ENCODE measurements around the gene OPCML.

Gene OPCML

GRCh38 chr11:133038850-133039249 is 493.5 kb downstream of the OPCML start:
- no peaks in the 10 kb centered on the region for H3K27me3 ChIP-seq (replicated peaks; ENCODE audit: insufficient read depth, low read length)

GRCh38 chr11:133034929-133035328 is 497.4 kb downstream of the OPCML start:
- no peaks in the 10 kb centered on the region for H3K36me3 ChIP-seq (replicated peaks; ENCODE audit: insufficient read depth, low read length)
- H3F3A ChIP-seq (ENCODE audit: insufficient read depth, low read length) = no peaks in the 10 kb centered on the region
- TF ChIP-seq EZH2phosphoT487 (IDR thresholded peaks at IDR 0.05; ENCODE audit: low read length) (no peak), CTCF (IDR thresholded peaks at IDR 0.05; ENCODE audit: low read length) (no peak), EZH2 (optimal IDR thresholded peaks at IDR 0.05; ENCODE audit: low read depth, low read length) (no peak)
- H3K9ac ChIP-seq (ENCODE audit: low read length) = no peak overlapping the region
- H2AFZ ChIP-seq (ENCODE audit: low read length) = no peak overlapping the region
- H3K79me2 ChIP-seq (ENCODE audit: low read length) = no peaks in the 10 kb centered on the region
- H4K20me1 ChIP-seq (ENCODE audit: insufficient read depth, low read length) = no peaks in the 10 kb centered on the region
- H3K4me2 ChIP-seq (ENCODE audit: low read depth, low read length) = no peak overlapping the region
- H3K9me3 ChIP-seq (replicated peaks; ENCODE audit: insufficient read depth, low read length) = no peaks in the 10 kb centered on the region
- DNase-seq = no peak
- H3K4me1 ChIP-seq (ENCODE audit: low read length) = no peaks in the 10 kb centered on the region
- H3K27ac ChIP-seq (ENCODE audit: low read length) = no peak overlapping the region
- no peaks in the 10 kb centered on the region for H3K9me2 ChIP-seq (replicated peaks; ENCODE audit: insufficient read depth, low read length)
- no peak overlapping the region for H3K4me3 ChIP-seq (ENCODE audit: low read length)
- H3K27me3 ChIP-seq (replicated peaks; ENCODE audit: insufficient read depth, low read length) = no peaks in the 10 kb centered on the region

More at GRCh38 chr11:133038850-133039249, 493.5 kb downstream of the OPCML start:
- Histone ChIP-seq H3K9ac (ENCODE audit: low read length) (no peak overlapping the region), H3K9me3 (replicated peaks; ENCODE audit: insufficient read depth, low read length) (no peaks in the 10 kb centered on the region), H3K4me1 (ENCODE audit: low read length) (no peaks in the 10 kb centered on the region), H3K4me2 (ENCODE audit: low read depth, low read length) (no peak overlapping the region), H2AFZ (ENCODE audit: low read length) (no peak overlapping the region), H3K79me2 (ENCODE audit: low read length) (no peaks in the 10 kb centered on the region), H4K20me1 (ENCODE audit: insufficient read depth, low read length) (no peaks in the 10 kb centered on the region), H3K9me2 (replicated peaks; ENCODE audit: insufficient read depth, low read length) (no peaks in the 10 kb centered on the region), H3F3A (ENCODE audit: insufficient read depth, low read length) (no peaks in the 10 kb centered on the region), H3K27ac (ENCODE audit: low read length) (no peak overlapping the region), H3K36me3 (replicated peaks; ENCODE audit: insufficient read depth, low read length) (no peaks in the 10 kb centered on the region), H3K4me3 (ENCODE audit: low read length) (no peak overlapping the region)
- DNase-seq = peak; percentile 28
- TF ChIP-seq EZH2 (optimal IDR thresholded peaks at IDR 0.05; ENCODE audit: low read depth, low read length) = no peak
- no peak for TF ChIP-seq EZH2phosphoT487 (IDR thresholded peaks at IDR 0.05; ENCODE audit: low read length)
- no peak for TF ChIP-seq CTCF (IDR thresholded peaks at IDR 0.05; ENCODE audit: low read length)

GRCh38 chr11:133029107-133029506 is 503.2 kb downstream of the OPCML start:
- no peaks in the 10 kb centered on the region for H3K9me3 ChIP-seq (replicated peaks; ENCODE audit: insufficient read depth, low read length)
- DNase-seq = no peak
- H3K4me3 ChIP-seq (ENCODE audit: low read length) = no peak overlapping the region
- no peak overlapping the region for H3K27ac ChIP-seq (ENCODE audit: low read length)
- no peaks in the 10 kb centered on the region for H3K4me1 ChIP-seq (ENCODE audit: low read length)
- no peak overlapping the region for H2AFZ ChIP-seq (ENCODE audit: low read length)
- H3K36me3 ChIP-seq (replicated peaks; ENCODE audit: insufficient read depth, low read length) = no peaks in the 10 kb centered on the region
- no peaks in the 10 kb centered on the region for H3K79me2 ChIP-seq (ENCODE audit: low read length)
- H3K9ac ChIP-seq (ENCODE audit: low read length) = no peak overlapping the region
- no peaks in the 10 kb centered on the region for H3K9me2 ChIP-seq (replicated peaks; ENCODE audit: insufficient read depth, low read length)
- no peak overlapping the region for H3K4me2 ChIP-seq (ENCODE audit: low read depth, low read length)
- H4K20me1 ChIP-seq (ENCODE audit: insufficient read depth, low read length) = no peaks in the 10 kb centered on the region
- TF ChIP-seq EZH2 (optimal IDR thresholded peaks at IDR 0.05; ENCODE audit: low read depth, low read length) (no peak), CTCF (IDR thresholded peaks at IDR 0.05; ENCODE audit: low read length) (no peak), EZH2phosphoT487 (IDR thresholded peaks at IDR 0.05; ENCODE audit: low read length) (no peak)
- no peaks in the 10 kb centered on the region for H3K27me3 ChIP-seq (replicated peaks; ENCODE audit: insufficient read depth, low read length)
- no peaks in the 10 kb centered on the region for H3F3A ChIP-seq (ENCODE audit: insufficient read depth, low read length)
